Activated CD4-positive, alpha-beta T cell treated with anti-CD3 and anti-CD28 coated beads, Interleukin-2, amount 10 ng/mL, durations not matched to agents 7 days and 5 days (primary cell): ENCODE measurements around the gene FHOD3. TPM values are rescaled to one million over a fixed set of nuclear protein-coding genes. Genes with fewer than 3 reads are reported as not detected.

Source experiments
- CTCF ChIA-PET: fragments of 350-600 bp; sonication (Branson Sonifier 250); formaldehyde crosslinking; loops from one replicate; lab custom pipeline; 2021; ENCODE audit warnings: antibody characterized with exemption; lab: Charles Lee
- POLR2A ChIA-PET: fragments of 350-600 bp; sonication (Branson Sonifier 250); formaldehyde crosslinking; loops from one replicate; lab custom pipeline; 2021; ENCODE audit warnings: antibody characterized with exemption; lab: Charles Lee
- DNase-seq: peaks from one replicate; pipeline ENCODE4 v3.0.0-alpha.2; 2020
- H3K27ac Mint-ChIP-seq: one replicate; pipeline ENCODE4 v1.8.0; 2021; ENCODE audit warnings: mild to moderate bottlenecking, moderate library complexity, mixed read lengths
- H3K27me3 Mint-ChIP-seq: one replicate; pipeline ENCODE4 v1.8.0; 2021; ENCODE audit warnings: mixed read lengths
- H3K36me3 Mint-ChIP-seq: one replicate; pipeline ENCODE4 v1.8.0; 2021; ENCODE audit warnings: low read depth, mixed read lengths
- H3K4me1 Mint-ChIP-seq: one replicate; pipeline ENCODE4 v1.8.0; 2021; ENCODE audit warnings: mixed read lengths
- H3K4me3 Mint-ChIP-seq: one replicate; pipeline ENCODE4 v1.8.0; 2021; ENCODE audit warnings: mild to moderate bottlenecking, moderate library complexity, mixed read lengths
- H3K9me3 Mint-ChIP-seq: one replicate; pipeline ENCODE4 v1.8.0; 2021; ENCODE audit warnings: mixed read lengths
- total RNA-seq, 2 experiments: library from RNA; stranded (reverse); gene quantifications; one replicate each; pipeline ENCODE4 v1.2.3, GENCODE V29; 2021

Gene FHOD3
- total RNA-seq, 2 experiments from 2014 or later, result not detected

DNA sequence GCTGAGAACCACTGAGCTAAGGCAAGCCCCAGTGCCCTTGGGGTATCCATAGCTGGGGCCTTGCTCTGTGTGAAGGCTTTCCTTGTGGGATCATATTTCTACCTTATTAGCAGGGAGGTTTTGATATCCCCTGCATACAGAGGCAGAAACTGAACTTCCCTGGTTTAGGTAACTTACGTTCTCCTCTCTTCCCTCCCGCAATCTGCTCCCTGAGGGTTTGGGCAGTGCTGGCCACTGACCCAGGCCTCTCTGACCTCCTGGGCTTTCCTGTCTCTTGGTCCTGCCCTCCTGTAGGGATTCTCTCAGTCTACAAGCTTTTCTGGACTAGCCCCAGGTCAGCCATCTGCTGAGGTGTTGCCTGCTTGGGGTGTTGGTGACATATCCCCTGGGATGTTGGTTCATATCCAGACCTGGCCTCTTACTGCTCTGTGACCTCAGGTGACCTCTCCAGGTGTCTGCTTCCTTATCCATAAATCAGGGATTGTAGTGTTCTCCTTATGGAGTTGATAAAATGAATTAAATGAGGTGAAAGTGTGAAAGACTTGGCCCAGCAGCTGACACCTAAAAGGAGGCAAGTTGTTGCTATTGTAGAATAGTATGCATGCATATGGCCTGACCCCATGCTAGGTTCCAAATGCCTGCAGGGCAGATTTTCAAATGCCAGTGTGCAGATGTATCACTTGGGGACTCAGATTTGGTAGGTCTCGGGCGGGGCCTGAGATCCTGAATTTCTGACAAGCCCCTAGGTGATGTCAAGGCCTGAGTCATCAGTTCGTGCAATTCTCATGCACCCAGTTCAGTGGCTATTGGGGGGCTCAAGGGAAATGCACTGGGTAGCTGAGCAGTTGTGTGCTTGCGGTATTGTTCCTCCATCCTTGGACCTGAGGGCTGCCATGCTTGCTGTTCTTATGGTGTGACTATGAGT is 106.6 kb downstream of the FHOD3 start:
- Mint-ChIP-seq H3K27ac (no peak overlapping the region), H3K27me3 (no peaks in the 10 kb centered on the region), H3K4me3 (no peak overlapping the region), H3K9me3 (no peaks in the 10 kb centered on the region), H3K4me1 (no peaks in the 10 kb centered on the region), H3K36me3 (no peaks in the 10 kb centered on the region)
- POLR2A ChIA-PET, result no interaction called here
- DNase-seq, result no peak
- CTCF ChIA-PET, result no interaction called here

DNA sequence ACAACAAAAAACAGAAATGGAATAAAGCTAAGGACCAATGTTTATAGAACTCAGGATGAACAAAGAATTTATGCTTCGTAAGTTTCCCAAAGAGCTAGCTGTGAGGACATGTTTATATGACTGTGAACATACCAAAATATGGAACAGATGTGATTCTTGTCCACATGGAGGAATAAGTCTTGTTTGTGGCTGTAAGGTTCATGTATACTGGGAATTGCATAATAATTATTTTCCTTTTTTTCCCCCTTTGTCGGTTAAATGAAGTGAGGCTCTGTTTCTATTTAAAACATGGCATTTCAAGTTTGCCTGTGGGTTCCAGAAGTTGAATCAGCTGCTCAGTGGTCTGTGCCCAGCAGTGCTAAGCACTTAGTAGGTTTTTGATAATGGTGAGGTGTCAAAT is 108.1 kb downstream of the FHOD3 start:
- no peak overlapping the region for H3K4me3 Mint-ChIP-seq
- CTCF ChIA-PET, result no interaction called here
- no peak for DNase-seq
- no peaks in the 10 kb centered on the region for H3K27me3 Mint-ChIP-seq
- H3K27ac Mint-ChIP-seq, result no peak overlapping the region
- no peaks in the 10 kb centered on the region for H3K4me1 Mint-ChIP-seq
- POLR2A ChIA-PET, result no interaction called here
- H3K9me3 Mint-ChIP-seq, result no peaks in the 10 kb centered on the region
- H3K36me3 Mint-ChIP-seq, result no peaks in the 10 kb centered on the region

DNA sequence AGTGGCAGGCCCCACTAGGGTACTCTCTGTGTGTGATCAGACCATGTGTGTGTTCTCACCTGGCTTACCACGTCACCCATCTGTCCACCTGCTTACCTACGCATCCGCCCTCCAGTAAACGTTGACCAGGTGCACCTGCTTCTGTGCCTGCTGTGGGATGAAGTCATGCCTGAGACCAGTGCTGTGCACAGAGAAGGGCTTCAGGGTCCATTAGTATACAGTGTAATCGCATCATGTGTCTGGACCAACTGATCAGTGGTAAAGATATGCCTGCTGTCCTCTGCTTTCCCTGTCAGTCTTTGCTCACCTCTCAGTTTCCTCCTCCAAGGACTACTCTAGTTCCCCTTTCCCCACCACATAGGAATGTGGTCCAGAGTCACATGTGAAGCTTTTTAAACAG is 109.3 kb downstream of the FHOD3 start:
- H3K27me3 Mint-ChIP-seq, result no peaks in the 10 kb centered on the region
- no peaks in the 10 kb centered on the region for H3K9me3 Mint-ChIP-seq
- H3K4me1 Mint-ChIP-seq, result no peaks in the 10 kb centered on the region
- ChIA-PET POLR2A (no interaction called here), CTCF (no interaction called here)
- no peaks in the 10 kb centered on the region for H3K36me3 Mint-ChIP-seq
- no peak overlapping the region for H3K4me3 Mint-ChIP-seq
- no peak for DNase-seq
- no peak overlapping the region for H3K27ac Mint-ChIP-seq

DNA sequence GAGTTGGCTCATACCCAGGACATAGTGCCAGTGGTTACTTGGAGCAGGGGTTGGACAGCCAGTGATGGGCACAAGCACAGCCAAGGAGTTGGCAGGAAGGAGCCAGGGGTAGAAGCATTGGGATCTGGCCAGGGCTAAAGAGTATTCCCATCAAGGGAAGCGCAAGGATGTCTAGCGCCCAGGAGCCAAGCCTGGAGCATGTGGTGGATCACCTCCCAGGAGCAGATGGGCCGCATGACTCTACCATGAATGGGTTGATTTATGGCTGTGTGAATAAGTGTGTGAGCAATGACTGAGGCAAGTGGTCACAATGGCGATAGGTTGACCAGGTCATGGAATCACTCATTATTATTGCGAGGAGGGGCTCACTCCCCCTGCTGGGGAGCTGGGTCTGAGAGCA is 111.1 kb downstream of the FHOD3 start:
- H3K36me3 Mint-ChIP-seq, result no peaks in the 10 kb centered on the region
- ChIA-PET CTCF (no interaction called here), POLR2A (no interaction called here)
- no peaks in the 10 kb centered on the region for H3K4me1 Mint-ChIP-seq
- H3K27me3 Mint-ChIP-seq, result no peaks in the 10 kb centered on the region
- H3K9me3 Mint-ChIP-seq, result no peaks in the 10 kb centered on the region
- H3K27ac Mint-ChIP-seq, result no peak overlapping the region
- H3K4me3 Mint-ChIP-seq, result no peak overlapping the region
- no peak for DNase-seq

DNA sequence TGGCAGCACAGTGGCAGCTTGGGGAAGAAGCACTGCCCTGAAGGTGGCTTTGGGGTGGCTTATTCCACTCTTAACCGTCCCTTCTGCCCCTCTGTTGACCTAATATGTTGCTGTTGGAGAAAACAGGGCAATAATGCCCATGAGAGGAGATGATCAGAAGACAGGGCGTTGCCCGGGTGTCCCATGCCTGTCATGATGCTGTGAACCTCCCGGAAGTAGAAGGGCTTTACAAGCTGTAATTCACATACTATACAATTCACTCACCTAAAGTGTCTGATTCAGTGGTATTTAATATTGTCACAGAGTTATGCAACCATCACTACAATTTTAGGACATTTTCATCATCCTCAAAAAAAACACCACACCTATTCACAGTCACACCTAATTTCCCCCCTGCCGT is 112.3 kb downstream of the FHOD3 start:
- ChIA-PET CTCF (no interaction called here), POLR2A (no interaction called here)
- H3K4me1 Mint-ChIP-seq, result no peaks in the 10 kb centered on the region

DNA sequence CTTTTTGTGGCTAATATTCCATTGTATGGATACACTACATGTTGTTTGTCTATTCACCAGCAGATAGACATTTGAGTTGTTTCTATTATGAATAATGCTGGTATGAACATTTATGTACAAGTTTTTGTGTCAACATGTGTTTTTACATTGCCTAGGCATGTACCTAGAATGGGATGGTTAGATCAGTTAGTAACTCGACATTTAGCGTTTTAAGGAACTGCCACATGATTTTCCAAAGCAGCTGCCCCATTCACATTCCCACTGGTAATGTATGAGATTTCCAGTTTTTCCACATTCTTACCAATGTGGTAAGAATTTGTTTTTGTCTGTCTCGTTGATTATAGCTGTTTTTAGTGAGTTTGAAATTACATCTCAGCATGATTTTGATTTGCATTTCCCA is 112.8 kb downstream of the FHOD3 start:
- ChIA-PET CTCF (no interaction called here), POLR2A (no interaction called here)
- Mint-ChIP-seq H3K36me3 (no peaks in the 10 kb centered on the region), H3K27ac (no peak overlapping the region), H3K4me1 (no peaks in the 10 kb centered on the region), H3K9me3 (no peaks in the 10 kb centered on the region), H3K27me3 (no peaks in the 10 kb centered on the region), H3K4me3 (no peak overlapping the region)
- DNase-seq, result no peak

More for the DNA sequence above, 112.3 kb downstream of the FHOD3 start:
- no peak for DNase-seq
- Mint-ChIP-seq H3K9me3 (no peaks in the 10 kb centered on the region), H3K4me3 (no peak overlapping the region), H3K36me3 (no peaks in the 10 kb centered on the region), H3K27ac (no peak overlapping the region), H3K27me3 (no peaks in the 10 kb centered on the region)

DNA sequence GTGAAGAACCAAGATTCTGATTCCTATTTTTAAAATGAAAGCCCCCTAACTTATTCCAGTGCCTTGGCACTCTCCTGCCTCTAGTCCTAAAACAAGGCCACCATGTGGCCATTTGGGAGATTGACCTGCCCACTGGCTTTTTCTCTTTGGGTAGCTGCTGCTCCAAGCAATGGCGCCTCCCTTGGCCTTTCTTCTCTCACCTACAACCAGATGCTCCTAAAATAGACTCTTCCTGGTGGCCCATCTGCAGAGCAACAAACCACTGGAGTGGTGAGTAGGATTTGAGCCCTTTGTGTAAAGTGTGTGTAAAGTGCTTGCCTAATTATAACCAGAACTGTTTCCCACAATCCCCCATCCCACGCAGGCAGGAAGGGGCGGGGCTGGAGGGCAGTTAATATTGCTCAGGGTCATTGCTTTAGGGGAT is 114.2 kb downstream of the FHOD3 start:
- ChIA-PET POLR2A (no interaction called here), CTCF (no interaction called here)
- Mint-ChIP-seq H3K4me1 (no peaks in the 10 kb centered on the region), H3K27ac (no peak overlapping the region), H3K9me3 (no peaks in the 10 kb centered on the region), H3K4me3 (no peak overlapping the region), H3K27me3 (no peaks in the 10 kb centered on the region), H3K36me3 (no peaks in the 10 kb centered on the region)
- DNase-seq, result no peak

DNA sequence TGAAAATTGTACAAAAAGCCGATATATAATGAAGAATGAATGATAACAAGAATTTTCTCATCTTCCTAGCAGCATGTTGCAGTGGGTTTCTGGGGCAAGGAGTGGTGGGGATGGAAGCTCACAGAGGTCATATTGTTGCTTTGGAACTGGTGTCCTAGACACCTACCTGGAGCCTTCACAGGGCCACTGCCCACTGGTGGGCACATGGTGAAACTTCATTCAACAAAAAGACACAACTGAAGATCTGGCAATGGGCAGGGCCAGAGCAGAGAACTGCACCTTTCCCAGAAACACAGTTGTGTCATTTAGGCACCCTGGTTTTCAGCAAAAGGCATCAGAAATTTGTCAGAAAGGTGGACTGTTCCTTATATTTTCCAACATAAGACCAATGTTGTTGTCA is 115.3 kb downstream of the FHOD3 start:
- ChIA-PET POLR2A (no interaction called here), CTCF (interaction anchor here (0.6 kb wide), 1 partner anchor 245 kb away, joined by 3 read pairs; no protein-coding TSS in a partner anchor)
- Mint-ChIP-seq H3K4me1 (no peaks in the 10 kb centered on the region), H3K36me3 (no peaks in the 10 kb centered on the region), H3K27ac (no peak overlapping the region), H3K9me3 (no peaks in the 10 kb centered on the region), H3K4me3 (no peak overlapping the region), H3K27me3 (no peaks in the 10 kb centered on the region)
- DNase-seq, result no peak

DNA sequence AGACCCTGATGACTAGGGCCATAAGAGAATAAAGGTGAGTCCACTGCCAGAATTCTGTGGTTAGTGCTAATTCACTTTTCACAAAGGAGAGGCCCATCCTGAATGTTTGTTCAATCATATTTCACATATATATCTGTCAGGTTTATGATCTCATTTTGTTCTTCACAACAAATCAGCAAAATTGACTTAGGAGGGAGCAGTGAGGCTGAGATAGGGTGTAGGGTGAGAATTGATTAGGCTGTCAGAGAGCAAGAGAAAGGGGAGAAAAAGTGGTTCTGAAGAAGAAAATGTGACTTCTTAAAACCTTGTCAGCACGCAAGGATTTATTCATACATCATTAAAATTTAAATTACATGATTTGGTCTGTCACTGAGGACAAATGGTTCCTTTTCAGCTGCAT is 117.7 kb downstream of the FHOD3 start:
- ChIA-PET CTCF (no interaction called here), POLR2A (no interaction called here)
- H3K4me1 Mint-ChIP-seq, result no peaks in the 10 kb centered on the region
- H3K36me3 Mint-ChIP-seq, result no peaks in the 10 kb centered on the region
- no peaks in the 10 kb centered on the region for H3K9me3 Mint-ChIP-seq
- no peak overlapping the region for H3K4me3 Mint-ChIP-seq
- H3K27me3 Mint-ChIP-seq, result no peaks in the 10 kb centered on the region
- DNase-seq, result no peak
- no peak overlapping the region for H3K27ac Mint-ChIP-seq

DNA sequence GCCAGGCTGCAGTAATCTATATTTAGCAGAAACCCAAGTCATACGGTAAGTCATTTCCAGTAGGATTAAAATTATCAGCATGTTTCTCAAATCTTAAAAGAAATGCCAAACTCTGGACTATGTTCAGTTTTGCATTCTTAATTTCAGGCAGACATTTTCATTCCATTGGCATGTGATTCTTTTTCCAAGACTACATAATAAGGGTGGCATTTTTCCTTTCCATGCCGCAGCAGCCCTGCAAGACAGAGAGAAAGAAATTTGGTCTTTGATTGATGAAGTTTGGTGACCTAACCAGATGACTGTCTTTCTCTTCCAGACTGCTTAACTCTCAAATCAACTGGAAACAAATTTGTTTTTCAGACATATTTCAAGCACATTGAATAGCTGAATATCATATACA is 118.1 kb downstream of the FHOD3 start:
- Mint-ChIP-seq H3K9me3 (no peaks in the 10 kb centered on the region), H3K27ac (no peak overlapping the region), H3K4me1 (no peaks in the 10 kb centered on the region), H3K4me3 (no peak overlapping the region), H3K36me3 (no peaks in the 10 kb centered on the region), H3K27me3 (no peaks in the 10 kb centered on the region)
- no peak for DNase-seq
- ChIA-PET POLR2A (no interaction called here), CTCF (no interaction called here)

DNA sequence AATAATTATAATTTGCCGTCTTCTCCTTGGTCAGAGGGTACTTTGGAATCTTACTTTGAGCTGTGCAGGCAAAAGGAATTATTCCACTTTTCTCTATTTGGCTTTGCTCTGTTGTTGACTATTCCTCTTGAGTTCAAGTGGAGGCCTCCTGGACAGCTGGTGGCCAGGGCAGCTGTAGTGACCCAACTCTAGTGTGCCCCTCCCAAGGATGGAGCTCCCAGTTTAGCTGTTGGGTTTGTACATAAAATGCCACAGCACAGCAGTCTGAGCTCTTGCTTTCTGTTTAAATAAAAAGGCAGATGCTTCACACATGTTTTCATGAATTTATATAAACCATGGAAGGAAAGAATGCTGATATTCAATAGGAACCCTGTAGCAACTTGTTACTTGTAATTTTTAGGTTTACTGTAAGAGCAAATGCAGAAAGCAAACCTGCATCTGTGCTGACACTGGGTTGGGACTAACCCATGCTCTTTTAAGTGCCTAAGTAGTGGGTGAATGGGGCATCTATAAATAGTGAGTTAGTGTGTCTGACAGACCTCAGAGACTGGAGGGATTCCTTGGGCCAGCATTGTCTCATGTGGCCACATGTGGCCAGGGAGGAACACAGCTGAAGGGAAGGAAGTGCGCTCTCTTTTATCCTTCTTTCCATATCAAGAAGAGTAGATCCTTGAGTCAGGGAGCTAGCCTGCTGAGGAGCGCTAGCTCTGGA is 121.8 kb downstream of the FHOD3 start:
- CTCF ChIA-PET, result no interaction called here
- POLR2A ChIA-PET, result interaction anchor here (0.6 kb wide), 1 partner anchor 142 kb away, joined by 3 read pairs; no protein-coding TSS in a partner anchor

DNA sequence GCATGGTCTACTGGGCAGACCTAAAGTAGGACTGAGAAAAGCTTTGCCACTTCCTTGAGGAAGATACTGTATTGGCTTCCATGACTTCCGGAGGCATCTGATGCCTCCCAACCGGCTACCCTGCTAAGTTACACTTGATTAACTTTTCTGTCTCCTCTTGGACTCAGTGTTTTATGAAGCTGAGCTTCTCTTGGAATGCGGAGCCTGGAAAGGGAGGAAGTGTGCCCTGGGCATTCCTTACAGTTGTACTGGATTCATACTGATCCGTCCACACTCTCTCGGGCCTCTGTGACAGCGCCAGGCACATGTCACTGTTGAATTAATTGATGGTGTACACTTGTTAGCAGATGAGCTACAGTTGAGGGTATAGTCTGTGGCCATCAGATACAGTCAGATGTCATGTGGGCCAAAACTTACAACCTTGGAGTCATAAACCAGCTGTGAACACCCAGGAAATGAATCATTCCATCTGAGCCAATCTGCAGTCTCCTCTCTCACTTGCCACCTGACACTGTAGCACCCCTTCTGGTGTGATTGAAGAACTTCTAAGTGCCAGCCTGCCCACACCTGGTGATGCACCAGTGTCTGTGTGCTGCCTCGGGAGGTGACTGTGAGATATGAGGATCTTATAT is 122.5 kb downstream of the FHOD3 start:
- Mint-ChIP-seq H3K9me3 (no peaks in the 10 kb centered on the region), H3K36me3 (no peaks in the 10 kb centered on the region), H3K4me1 (no peaks in the 10 kb centered on the region), H3K27me3 (no peaks in the 10 kb centered on the region), H3K4me3 (no peak overlapping the region), H3K27ac (no peak overlapping the region)
- CTCF ChIA-PET, result no interaction called here
- DNase-seq, result no peak
- POLR2A ChIA-PET, result interaction anchor here (0.6 kb wide), 1 partner anchor 142 kb away, joined by 3 read pairs; no protein-coding TSS in a partner anchor

More for the DNA sequence above, 121.8 kb downstream of the FHOD3 start:
- H3K9me3 Mint-ChIP-seq, result no peaks in the 10 kb centered on the region
- H3K4me3 Mint-ChIP-seq, result no peak overlapping the region
- DNase-seq, result no peak
- no peaks in the 10 kb centered on the region for H3K36me3 Mint-ChIP-seq
- H3K4me1 Mint-ChIP-seq, result no peaks in the 10 kb centered on the region
- no peaks in the 10 kb centered on the region for H3K27me3 Mint-ChIP-seq
- H3K27ac Mint-ChIP-seq, result no peak overlapping the region

DNA sequence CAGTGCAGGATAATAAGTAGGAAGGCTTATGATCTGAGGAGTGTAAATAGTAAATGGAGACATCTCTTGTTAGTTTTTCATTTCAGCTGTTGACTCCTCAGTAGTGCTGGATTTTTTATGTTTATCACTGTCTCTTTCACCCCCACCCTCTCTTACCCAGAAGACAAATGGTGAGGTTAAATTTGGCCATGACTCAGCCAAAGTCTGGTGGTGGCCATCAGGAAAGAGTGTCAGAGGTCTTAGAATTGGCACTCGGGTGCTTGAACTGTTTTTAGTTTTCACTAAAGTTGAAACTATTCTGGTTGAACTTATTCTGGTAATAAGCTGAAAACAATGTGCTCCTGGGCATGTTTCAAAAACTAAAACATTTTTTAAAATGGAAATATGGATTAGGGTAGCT is 123.3 kb downstream of the FHOD3 start:
- CTCF ChIA-PET, result no interaction called here

More for the DNA sequence above, 123.3 kb downstream of the FHOD3 start:
- no peak for DNase-seq
- Mint-ChIP-seq H3K27ac (no peak overlapping the region), H3K27me3 (no peaks in the 10 kb centered on the region), H3K9me3 (no peaks in the 10 kb centered on the region), H3K36me3 (no peaks in the 10 kb centered on the region), H3K4me1 (no peaks in the 10 kb centered on the region), H3K4me3 (no peak overlapping the region)
- POLR2A ChIA-PET, result no interaction called here
